Calu3 (cell line): Measurements from ENCODE around the gene IGF1R. TPM values are rescaled to one million over a fixed set of nuclear protein-coding genes. Genes with fewer than 3 reads are reported as not detected.
A peak's percentile ranks its signal among the peaks of the same experiment; 100 is the strongest.

Source experiments
- BruUV-seq: library from RNA; stranded (reverse); fragments of 400-500 nt; replicated peaks from 2 replicates; lab custom pipeline; 2021; lab: Mats Ljungman, UMichigan
- CTCF ChIA-PET: fragments of 300-600 bp; sonication (Branson Sonifier 250); formaldehyde crosslinking; loops from one replicate; lab custom pipeline; 2022; ENCODE audit warnings: antibody characterized with exemption; lab: Charles Lee
- DNase-seq: peaks from one replicate; pipeline ENCODE4 v3.0.0; 2022
- H3K27ac Mint-ChIP-seq: one replicate; pipeline ENCODE4 v1.8.0; 2022; ENCODE audit warnings: mixed read lengths; ENCODE audit not compliant: unreplicated experiment
- H3K27me3 Mint-ChIP-seq: one replicate; pipeline ENCODE4 v1.8.0; 2022; ENCODE audit warnings: mixed read lengths; ENCODE audit not compliant: unreplicated experiment
- H3K36me3 Mint-ChIP-seq: one replicate; pipeline ENCODE4 v1.8.0; 2022; ENCODE audit warnings: mild to moderate bottlenecking, moderate library complexity, mixed read lengths; ENCODE audit not compliant: insufficient read depth, unreplicated experiment
- H3K4me1 Mint-ChIP-seq: one replicate; pipeline ENCODE4 v1.8.0; 2022; ENCODE audit warnings: mild to moderate bottlenecking, low read depth, mixed read lengths; ENCODE audit not compliant: unreplicated experiment
- H3K4me3 Mint-ChIP-seq: one replicate; pipeline ENCODE4 v1.8.0; 2022; ENCODE audit warnings: mild to moderate bottlenecking, low read depth, moderate library complexity, mixed read lengths; ENCODE audit not compliant: unreplicated experiment
- H3K9me3 Mint-ChIP-seq: one replicate; pipeline ENCODE4 v1.8.0; 2022; ENCODE audit warnings: low read depth, mixed read lengths; ENCODE audit not compliant: unreplicated experiment
- intact Hi-C: fragments of 100-400 bp; cut with micrococcal nuclease; formaldehyde crosslinking; loops from one replicate; pipeline ENCODE4 v1.10.0; 2022; ENCODE audit not compliant: unreplicated experiment
- total RNA-seq: library from RNA; stranded (reverse); gene quantifications from 2 replicates; pipeline ENCODE4 v1.2.3, GENCODE V29; 2022
- TF ChIP-seq, protein P1 (sequence below): fragments of 200-600 bp; IDR thresholded peaks from one replicate; pipeline ENCODE4 v1.8.0; 2022; ENCODE audit warnings: antibody characterized with exemption; ENCODE audit not compliant: unreplicated experiment

IGF1R gene
- total RNA-seq, 1 experiment from 2014 or later: 73.9 TPM

DNA sequence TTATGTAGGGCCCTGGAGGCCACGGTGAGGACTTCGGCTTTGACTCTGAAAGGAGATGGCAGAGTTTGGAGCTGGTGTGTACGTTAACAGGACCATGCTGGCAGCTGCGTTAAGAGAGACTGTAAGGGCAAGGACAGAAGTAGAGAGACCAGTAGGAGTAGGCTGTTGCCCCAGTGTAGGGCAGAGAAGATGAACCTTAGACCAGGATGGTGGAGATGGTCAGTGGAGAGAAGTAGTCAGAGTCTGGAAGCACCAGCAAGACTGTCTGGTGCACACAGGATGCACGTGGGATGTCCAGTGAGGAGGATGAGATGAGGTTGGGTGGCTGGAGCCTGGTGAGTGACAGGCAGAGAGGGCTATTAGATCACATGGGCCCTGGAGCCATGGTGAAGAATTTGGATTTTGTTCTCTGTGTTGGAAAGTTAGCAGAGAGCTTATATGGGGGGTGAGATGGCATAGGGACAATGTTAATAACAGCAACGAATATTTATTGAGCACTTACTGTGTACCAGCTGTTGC is 150.1 kb downstream of the IGF1R start:
- Mint-ChIP-seq H3K27ac (peak overlapping the region; percentile 50), H3K36me3 (peaks cover 11% of the 10 kb centered on the region), H3K4me3 (no peak overlapping the region), H3K27me3 (no peaks in the 10 kb centered on the region), H3K9me3 (no peaks in the 10 kb centered on the region), H3K4me1 (peaks cover 63% of the 10 kb centered on the region)
- intact Hi-C loops: no loop called here
- no peak for DNase-seq
- CTCF ChIA-PET: no interaction called here
- TF ChIP-seq, protein P1, sequence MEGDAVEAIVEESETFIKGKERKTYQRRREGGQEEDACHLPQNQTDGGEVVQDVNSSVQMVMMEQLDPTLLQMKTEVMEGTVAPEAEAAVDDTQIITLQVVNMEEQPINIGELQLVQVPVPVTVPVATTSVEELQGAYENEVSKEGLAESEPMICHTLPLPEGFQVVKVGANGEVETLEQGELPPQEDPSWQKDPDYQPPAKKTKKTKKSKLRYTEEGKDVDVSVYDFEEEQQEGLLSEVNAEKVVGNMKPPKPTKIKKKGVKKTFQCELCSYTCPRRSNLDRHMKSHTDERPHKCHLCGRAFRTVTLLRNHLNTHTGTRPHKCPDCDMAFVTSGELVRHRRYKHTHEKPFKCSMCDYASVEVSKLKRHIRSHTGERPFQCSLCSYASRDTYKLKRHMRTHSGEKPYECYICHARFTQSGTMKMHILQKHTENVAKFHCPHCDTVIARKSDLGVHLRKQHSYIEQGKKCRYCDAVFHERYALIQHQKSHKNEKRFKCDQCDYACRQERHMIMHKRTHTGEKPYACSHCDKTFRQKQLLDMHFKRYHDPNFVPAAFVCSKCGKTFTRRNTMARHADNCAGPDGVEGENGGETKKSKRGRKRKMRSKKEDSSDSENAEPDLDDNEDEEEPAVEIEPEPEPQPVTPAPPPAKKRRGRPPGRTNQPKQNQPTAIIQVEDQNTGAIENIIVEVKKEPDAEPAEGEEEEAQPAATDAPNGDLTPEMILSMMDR: no peak
- no TSS peak for BruUV-seq

DNA sequence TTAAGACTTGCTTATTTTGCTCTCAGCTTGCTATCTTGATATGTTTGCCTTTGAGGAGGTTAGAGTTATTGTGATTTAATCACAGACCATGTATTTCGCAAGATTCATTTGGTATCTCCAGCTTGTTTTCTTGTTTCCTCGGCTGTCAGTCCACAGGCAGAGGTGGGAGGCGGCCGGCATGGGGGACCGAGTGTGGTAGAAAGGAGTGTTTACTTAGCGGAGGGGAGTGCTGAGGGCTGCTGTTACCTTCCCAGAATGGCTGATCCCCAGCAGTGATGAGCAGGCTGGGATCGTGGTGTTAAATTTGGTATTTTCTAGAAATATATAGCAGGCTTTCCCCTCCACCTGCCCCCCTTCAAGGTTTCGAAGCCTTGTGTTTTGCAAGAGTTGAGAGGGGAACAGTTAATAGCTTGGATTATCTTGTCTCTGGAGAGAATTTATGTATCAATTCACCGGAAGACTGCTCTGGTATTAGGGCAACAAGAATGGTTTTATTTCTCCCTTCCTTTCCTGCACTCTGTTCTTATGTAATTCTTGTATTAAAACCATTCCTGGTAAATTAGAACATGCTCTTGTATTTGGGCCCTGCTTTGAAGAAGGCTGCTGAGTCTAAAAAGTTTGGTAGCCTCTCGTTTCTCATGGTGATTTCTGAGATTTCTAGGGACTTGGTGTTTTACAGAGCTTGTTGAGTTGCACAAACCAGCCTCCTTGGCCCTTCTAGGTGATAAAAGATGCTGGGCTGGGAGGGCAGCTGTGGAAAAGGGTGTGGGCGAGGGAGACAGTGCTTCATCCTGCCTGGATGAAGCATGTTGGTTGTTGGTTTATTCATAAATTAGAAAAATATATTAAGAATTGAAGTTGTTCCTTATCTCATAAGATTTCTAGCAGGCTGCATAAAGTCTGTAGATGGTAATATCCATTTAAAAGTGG is 151.4 kb downstream of the IGF1R start:
- Mint-ChIP-seq H3K4me3 (peak overlapping the region; percentile 52), H3K27ac (peak overlapping the region; percentile 83), H3K4me1 (peaks cover 74% of the 10 kb centered on the region), H3K36me3 (peaks cover 11% of the 10 kb centered on the region), H3K9me3 (no peaks in the 10 kb centered on the region), H3K27me3 (no peaks in the 10 kb centered on the region)
- peak; percentile 34 for DNase-seq
- BruUV-seq: no TSS peak
- CTCF ChIA-PET: interaction anchor here (0.9 to 1.6 kb wide), 4 partner anchors 8 to 148 kb away, joined by 3 to 6 read pairs (median 4); no protein-coding TSS in a partner anchor
- intact Hi-C loops: loop anchor here (10.0 kb wide), 1 partner anchor 355 kb away; no protein-coding TSS in a partner anchor
- TF ChIP-seq, protein P1: no peak

DNA sequence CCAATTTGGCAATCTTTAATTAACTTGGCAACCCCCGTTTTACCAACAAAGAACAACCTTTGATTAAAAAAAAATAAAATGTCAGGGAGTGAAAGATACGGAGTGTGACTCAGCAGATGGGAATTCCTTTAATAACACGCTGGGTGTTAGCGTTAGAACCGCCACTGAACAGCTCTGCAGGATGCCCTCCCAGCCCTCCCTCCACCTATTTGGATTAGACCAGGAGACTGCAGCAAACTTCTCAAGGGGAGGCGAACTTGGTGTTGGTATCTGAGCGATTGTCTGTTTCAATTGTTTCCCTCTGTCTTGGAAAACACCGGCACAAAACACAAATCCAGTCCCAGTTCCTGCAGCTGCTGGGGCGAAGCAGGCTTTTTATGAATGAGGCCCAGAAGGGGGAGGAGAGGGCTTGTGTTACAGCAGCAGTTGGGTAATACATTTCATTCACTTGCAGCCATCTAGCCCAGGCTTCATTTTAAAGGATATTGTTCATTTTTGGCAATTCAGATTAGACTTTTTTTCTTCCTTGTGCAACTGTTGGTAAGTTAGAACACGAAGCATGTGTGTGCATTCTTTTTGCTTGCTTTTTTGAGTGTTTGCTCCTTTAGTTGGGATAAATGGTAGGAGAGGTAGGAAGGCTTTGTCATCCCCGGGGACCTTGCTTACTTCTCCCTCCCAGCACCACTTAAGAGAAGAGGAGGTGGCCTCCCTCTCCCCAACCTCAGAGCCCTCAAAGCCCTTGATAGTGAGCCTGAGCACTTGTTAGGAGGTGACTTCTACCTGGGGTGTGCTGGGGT is 152.3 kb downstream of the IGF1R start:
- Mint-ChIP-seq H3K9me3 (no peaks in the 10 kb centered on the region), H3K27ac (peak overlapping the region; percentile 83), H3K4me3 (peak overlapping the region; percentile 52), H3K36me3 (peaks cover 11% of the 10 kb centered on the region), H3K4me1 (peaks cover 82% of the 10 kb centered on the region), H3K27me3 (no peaks in the 10 kb centered on the region)
- CTCF ChIA-PET: interaction anchor here (0.9 to 1.6 kb wide), 3 partner anchors 9 to 149 kb away, joined by 3 to 6 read pairs (median 5); no protein-coding TSS in a partner anchor
- intact Hi-C loops: loop anchor here (10.0 kb wide), 1 partner anchor 356 kb away; no protein-coding TSS in a partner anchor
- DNase-seq: peak; percentile 55
- BruUV-seq: no TSS peak
- TF ChIP-seq, protein P1: no peak

DNA sequence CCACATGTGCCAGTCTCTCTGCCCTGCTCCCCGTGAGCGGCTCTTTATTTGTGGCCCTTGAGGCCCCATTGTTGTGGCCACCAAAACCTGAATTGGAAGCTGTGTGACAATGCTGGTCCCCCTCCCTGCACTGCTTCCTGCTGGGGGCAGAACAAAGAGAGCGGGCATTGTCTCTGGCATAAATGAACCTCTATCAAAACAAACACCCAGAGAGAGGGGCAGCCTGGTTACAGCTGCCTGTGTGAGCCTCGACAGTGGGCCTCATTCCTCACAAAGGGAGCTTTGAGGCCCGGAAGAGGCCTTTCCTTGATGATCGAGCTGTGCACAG is 152.9 kb downstream of the IGF1R start:
- no peak for DNase-seq
- peaks cover 85% of the 10 kb centered on the region for H3K4me1 Mint-ChIP-seq
- intact Hi-C loops: loop anchor here (10.0 kb wide), 1 partner anchor 356 kb away; no protein-coding TSS in a partner anchor
- H3K27me3 Mint-ChIP-seq: no peaks in the 10 kb centered on the region
- H3K4me3 Mint-ChIP-seq: peak overlapping the region; percentile 52
- BruUV-seq: no TSS peak
- peak overlapping the region; percentile 83 for H3K27ac Mint-ChIP-seq
- TF ChIP-seq, protein P1: no peak
- peaks cover 11% of the 10 kb centered on the region for H3K36me3 Mint-ChIP-seq
- H3K9me3 Mint-ChIP-seq: no peaks in the 10 kb centered on the region
- CTCF ChIA-PET: interaction anchor here (0.7 kb wide), 1 partner anchor 50 kb away, joined by 4 read pairs; no protein-coding TSS in a partner anchor
